ENCODE results near the gene SPDYE6.
"Not testable (repeated sequence)": the region's sequence is repeated elsewhere in the genome, so short reads cannot be mapped to it uniquely, and the experiment has no call there.

Gene SPDYE6

GRCh38 chr7:102329366-102329765 is 26.9 kb downstream of the SPDYE6 start:
- H3K4me3 ChIP-seq (ENCODE audit: low read depth, low read length) = not testable (repeated sequence)

DNA sequence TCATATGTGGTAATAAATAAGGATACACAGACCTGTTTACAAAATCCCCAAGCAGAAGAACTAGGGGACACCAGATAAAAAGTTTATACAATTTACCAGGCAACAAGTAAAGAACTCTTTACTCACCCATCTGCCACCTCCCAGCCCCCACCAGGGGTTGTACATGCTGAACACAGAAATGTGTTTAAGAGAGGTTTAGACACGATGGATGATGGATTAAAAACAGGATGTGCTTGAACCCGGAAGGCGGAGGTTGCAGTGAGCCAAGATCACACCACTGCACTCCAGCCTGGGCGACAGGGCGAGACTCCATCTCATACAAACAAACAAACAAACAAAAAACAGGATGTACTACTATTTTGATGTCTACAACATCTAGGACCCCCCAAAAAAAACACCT is 27.4 kb downstream of the SPDYE6 start:
- H3K4me3 ChIP-seq (ENCODE audit: low read depth, low read length) = not testable (repeated sequence)

DNA sequence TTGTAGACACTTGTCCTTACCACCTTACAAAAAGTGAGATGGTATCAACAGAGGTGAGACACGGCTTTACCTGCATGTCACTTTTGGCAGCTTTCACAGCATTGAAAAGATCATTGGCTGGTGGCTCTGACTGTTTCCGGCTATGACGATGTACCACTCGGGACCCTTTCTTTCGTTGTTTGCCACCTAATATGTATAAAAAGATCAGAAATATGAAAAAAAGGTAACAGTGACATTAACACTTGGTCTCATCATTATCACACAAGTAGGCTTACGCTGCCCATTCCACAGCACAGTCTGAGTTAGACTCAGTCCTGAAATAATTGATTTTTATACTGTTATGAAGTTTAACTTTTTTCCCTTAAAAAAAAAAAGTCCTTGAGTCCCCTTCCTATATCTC is 29.1 kb downstream of the SPDYE6 start:
- not testable (repeated sequence) for H3K4me3 ChIP-seq (ENCODE audit: low read depth, low read length)

DNA sequence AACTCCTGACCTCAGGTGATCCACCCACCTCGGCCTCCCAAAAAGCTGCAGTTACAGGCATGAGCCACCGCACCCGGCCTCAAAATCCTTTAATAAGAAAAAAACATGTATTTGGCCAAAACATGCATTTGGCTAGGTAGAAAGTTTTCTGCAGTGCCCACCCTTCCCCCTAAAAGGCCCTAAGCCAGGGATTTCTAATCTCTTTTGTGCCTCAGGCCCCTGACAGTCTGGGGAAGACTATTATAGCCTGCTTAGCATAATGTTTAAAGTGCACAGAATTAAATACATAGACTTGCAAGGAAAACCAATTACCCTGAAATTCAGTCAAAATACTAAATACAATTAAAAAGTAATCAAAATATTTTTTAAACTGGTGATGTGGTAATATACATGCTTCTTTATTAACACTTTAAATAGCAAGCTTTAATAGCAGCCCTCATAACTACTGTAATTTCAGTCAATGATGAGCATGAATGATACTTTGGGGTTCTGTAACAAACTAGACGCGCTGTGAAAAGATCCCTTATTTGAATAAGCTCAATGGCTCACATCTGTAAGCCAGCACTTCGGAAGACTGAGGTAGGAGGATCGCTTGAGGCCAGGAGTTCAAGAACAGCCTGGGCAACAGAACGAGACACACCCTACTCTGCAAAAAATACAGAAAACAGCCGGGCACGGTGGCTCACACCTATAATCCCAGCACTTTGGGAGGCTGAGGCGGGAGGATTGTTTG is 29.9 kb downstream of the SPDYE6 start:
- no peak overlapping the region for H3K4me3 ChIP-seq (ENCODE audit: low read depth, low read length)
- no peak for TF ChIP-seq CTCF (IDR thresholded peaks at IDR 0.05; ENCODE audit: borderline replicate concordance, insufficient read depth, low read depth, low read length)

DNA sequence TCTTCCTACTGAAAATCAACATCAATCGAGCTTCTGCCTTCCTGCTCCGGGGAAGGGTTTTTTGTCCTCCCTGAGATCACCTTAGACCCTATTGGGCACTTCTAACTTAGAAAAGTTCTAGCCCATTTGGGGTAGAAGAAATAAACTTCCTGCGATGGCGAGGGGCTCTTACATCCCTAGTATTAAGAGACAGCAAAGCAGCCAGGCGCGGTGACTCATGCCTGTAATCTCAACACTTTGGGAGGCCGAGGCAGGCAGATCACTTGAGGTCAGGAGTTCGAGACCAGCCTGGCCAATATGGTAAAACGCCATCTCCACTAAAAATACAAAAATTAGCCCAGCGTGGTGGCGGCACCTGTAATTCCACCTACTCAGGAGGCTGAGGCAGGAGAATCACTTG is 31.1 kb downstream of the SPDYE6 start:
- not testable (repeated sequence) for H3K4me3 ChIP-seq (ENCODE audit: low read depth, low read length)

DNA sequence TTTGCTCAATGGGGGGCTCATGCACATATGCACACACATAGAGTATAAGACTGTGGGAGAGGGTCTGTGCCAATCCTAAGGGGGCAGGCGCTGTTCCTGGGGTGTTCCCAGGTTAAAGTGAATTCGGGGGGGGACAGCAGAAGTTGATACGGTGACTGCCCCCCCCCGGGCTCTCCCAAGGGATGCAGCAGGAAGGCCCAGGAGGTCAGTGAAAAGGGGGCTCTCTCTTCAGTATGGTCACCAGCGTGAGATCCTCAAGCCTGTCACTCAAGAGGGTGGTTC is 32.4 kb downstream of the SPDYE6 start:
- no peak overlapping the region for H3K4me3 ChIP-seq (ENCODE audit: low read depth, low read length)
- no peak for TF ChIP-seq CTCF (IDR thresholded peaks at IDR 0.05; ENCODE audit: borderline replicate concordance, insufficient read depth, low read depth, low read length)

DNA sequence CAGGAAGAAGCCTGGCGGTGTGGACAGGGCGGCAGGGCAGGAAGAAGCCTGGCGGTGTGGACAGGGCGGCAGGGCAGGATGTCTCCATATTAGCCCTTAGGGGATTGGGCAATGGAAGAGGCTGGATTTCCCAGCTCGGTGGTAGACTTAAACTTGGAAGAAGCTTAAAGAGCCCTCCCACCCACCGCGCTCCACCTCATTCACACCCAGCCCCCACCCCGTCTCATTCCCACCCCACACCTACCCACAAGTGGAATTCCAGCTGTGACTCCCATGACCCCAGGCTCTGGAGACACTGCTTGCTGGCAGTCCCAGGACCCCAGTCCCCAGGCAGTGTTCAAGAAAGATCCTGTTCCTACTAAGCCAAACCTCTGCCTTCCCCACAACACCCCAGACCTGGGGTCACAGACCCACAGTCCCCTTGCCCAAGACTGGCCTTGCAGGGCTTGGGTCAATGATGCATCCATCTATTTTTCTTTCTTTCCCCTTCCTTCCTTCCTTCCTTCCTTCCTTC is 34.0 kb downstream of the SPDYE6 start:
- TF ChIP-seq CTCF (IDR thresholded peaks at IDR 0.05; ENCODE audit: borderline replicate concordance, insufficient read depth, low read depth, low read length) = no peak
- H3K4me3 ChIP-seq (ENCODE audit: low read depth, low read length) = no peak overlapping the region

GRCh38 chr7:102321351-102322201 is 34.7 kb downstream of the SPDYE6 start:
- no peak for TF ChIP-seq CTCF (IDR thresholded peaks at IDR 0.05; ENCODE audit: borderline replicate concordance, insufficient read depth, low read depth, low read length)
- no peak overlapping the region for H3K4me3 ChIP-seq (ENCODE audit: low read depth, low read length)

DNA sequence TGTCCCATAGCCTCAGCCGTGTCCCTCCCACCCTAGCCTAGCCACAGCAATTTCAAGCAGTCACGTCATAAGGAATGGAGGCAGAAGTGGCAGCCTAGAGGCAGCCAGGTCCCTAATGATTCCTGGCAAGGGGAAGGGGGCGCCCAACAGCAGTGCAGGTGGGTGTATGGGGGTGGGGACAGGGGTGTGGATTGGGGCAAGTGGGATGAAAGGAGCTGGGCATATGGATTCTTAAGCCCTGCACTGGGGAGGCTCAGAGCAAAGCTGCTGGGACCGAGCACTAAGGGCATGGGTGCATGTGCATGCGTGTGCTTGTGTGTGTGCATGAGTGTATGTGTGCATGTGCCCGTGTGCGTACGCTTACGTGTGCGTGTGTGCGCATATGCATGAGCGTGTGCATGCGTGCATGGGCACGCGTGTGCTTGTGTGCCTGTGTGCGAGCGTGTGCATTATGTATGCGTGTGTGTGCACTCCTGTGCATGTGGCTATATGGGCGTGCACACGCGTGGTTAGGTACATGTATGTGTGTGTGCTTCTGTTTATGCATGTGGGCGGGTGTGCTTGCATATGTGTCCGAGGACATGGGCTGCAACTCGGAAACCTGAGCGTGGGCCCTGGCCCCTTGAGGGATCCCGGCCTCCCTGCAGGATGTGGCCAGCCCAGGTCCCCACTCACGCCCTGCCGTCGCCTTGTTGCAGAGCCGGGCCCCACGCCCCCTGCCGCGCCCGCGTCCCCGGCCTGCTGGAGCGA is 35.5 kb downstream of the SPDYE6 start:
- no peak for TF ChIP-seq CTCF (IDR thresholded peaks at IDR 0.05; ENCODE audit: borderline replicate concordance, insufficient read depth, low read depth, low read length)
- no peak overlapping the region for H3K4me3 ChIP-seq (ENCODE audit: low read depth, low read length)

All from GM12875 (cell line).